Gastroesophageal sphincter (tissue), 4 donors: ENCODE measurements around the gene CEP72. TPM values are rescaled to one million over a fixed set of nuclear protein-coding genes. Genes with fewer than 3 reads are reported as not detected.

Experiments used
- ATAC-seq: fragments of 150-250 bp; one replicate; pipeline ENCODE4 v1.9.1; 2016; ENCODE audit warnings: mild to moderate bottlenecking, moderate library complexity
- H3K27ac ChIP-seq, 4 donors: fragments of 200-600 bp; sonication (generic) in 3 of 4; 1 replicate in 3 of 4; 2 replicates in 1 of 4; pipeline ENCODE4 v1.5.1; 2016 to 2019
- H3K27me3 ChIP-seq: fragments of 200-600 bp; sonication (generic); one replicate; pipeline ENCODE4 v1.5.1; 2019
- H3K36me3 ChIP-seq, 2 donors: fragments of 200-600 bp; sonication (generic); one replicate each; pipeline ENCODE4 v1.5.1; 2019; ENCODE audit warnings: control low read depth in 1 of 2
- H3K4me1 ChIP-seq, 3 donors: fragments of 200-600 bp; sonication (generic); 1 replicate in 2 of 3; 2 replicates in 1 of 3; pipeline ENCODE4 v1.5.1; 2016 to 2019; ENCODE audit warnings: control low read depth in 2 of 3
- H3K4me3 ChIP-seq, 2 donors: fragments of 200-600 bp; sonication (generic); one replicate each; pipeline ENCODE4 v1.5.1; 2019; ENCODE audit warnings: mild to moderate bottlenecking in 1 of 2, moderate library complexity in 1 of 2
- H3K9me3 ChIP-seq, 3 donors: fragments of 200-600 bp; sonication (generic); one replicate each; pipeline ENCODE4 v1.5.1; 2017 to 2019; ENCODE audit warnings: control low read depth in 2 of 3
- EP300 ChIP-seq: sonication (generic); formaldehyde crosslinking; IDR thresholded peaks from one replicate; pipeline ENCODE4 v1.6.1; 2017; ENCODE audit warnings: antibody characterized with exemption, mild to moderate bottlenecking
- POLR2A ChIP-seq, 2 donors: fragments of 450-650 bp; IDR thresholded peaks; one replicate each; pipeline ENCODE4 v1.6.1; 2017; ENCODE audit warnings: antibody characterized with exemption in 2 of 2, mild to moderate bottlenecking in 2 of 2, moderate library complexity in 1 of 2
- POLR2AphosphoS5 ChIP-seq: sonication (generic); formaldehyde crosslinking; IDR thresholded peaks from one replicate; pipeline ENCODE4 v1.6.1; 2017; ENCODE audit warnings: antibody characterized with exemption
- WGBS, 2 donors: methylation state at CpG; one replicate each; pipeline ENCODE4 v1.1.5; 2018; ENCODE audit warnings: low coverage in 1 of 2; 5-methylcytosine and 5-hydroxymethylcytosine counted together
- total RNA-seq, 4 donors: library from RNA; depleted of rRNA; stranded (reverse); fragments of >200 nt; gene quantifications; one replicate each; pipeline ENCODE4 v1.1.0, GENCODE V29; 2016
- TF ChIP-seq, protein P1 (sequence below), 4 experiments: fragments of 200-600 bp in 2 of 4; fragments of 450-650 bp in 2 of 4; sonication (generic) in 1 of 4; IDR thresholded peaks; one replicate each; pipeline ENCODE4 v1.5.1; 2017 to 2019; ENCODE audit warnings: antibody characterized with exemption in 4 of 4, mild to moderate bottlenecking in 2 of 4, moderate library complexity in 2 of 4

The CEP72 gene
- total RNA-seq, 4 donors from 2014 or later, result 2.1 to 8.7 (median 3.8) TPM

DNA sequence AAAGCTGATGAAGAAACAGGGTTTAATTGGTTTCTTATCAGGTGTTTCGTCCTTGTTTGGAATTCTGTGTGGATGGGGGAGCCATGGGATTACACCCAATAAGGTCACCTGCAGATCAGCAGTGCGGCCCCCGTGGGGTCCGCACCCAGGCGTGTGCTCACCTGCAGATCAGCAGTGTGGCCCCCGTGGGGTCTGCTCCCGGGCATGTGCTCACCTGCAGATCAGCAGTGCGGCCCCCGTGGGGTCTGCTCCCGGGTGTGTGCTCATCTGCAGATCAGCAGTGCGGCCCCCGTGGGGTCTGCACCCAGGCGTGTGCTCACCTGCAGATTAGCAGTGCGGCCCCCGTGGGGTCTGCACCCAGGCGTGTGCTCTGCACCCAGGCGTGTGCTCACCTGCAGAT lies 41.7 kb upstream of the CEP72 start:
- peaks cover 92% of the 10 kb centered on the region for H3K27me3 ChIP-seq

DNA sequence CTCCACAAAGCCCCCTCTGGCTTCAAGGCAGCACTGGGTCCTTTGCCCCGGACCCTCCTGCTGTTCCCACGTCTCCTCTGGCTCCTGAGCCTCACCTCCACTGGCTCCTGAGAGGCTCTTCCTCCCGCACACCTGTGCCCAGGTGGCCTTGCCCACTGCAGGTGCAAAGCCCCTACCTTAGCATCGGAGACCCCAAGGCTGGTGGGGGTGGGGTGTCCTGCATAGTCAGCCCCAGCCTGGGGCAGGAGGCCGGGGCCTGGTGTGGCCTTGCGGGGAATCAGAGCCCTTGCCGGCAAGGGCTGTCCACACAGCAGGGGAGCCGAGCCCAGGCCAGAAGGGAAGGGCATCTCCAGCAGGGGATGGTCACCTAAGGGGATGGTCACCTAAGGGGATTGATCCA lies 41.3 kb upstream of the CEP72 start:
- Histone ChIP-seq H3K27me3 (peaks cover 91% of the 10 kb centered on the region), H3K4me3 (no peak overlapping the region), H3K4me1 (peaks cover 0 to under 1% (median 0%) of the 10 kb centered on the region in 3 donors), H3K9me3 (peaks cover 0 to 15% (median 0%) of the 10 kb centered on the region in 3 donors), H3K27ac (no peak overlapping the region), H3K36me3 (no peaks in the 10 kb centered on the region)
- no CpG with 5 or more reads among the region's 8 CpGs for WGBS, 2 donors
- no peak for TF ChIP-seq EP300
- ATAC-seq, result no peak

More for the DNA sequence above, 41.7 kb upstream of the CEP72 start:
- Histone ChIP-seq H3K9me3 (peaks cover 0 to 11% (median 0%) of the 10 kb centered on the region in 3 donors), H3K36me3 (no peaks in the 10 kb centered on the region), H3K27ac (no peak overlapping the region), H3K4me1 (peaks cover 0 to 4% (median 0%) of the 10 kb centered on the region in 3 donors), H3K4me3 (no peak overlapping the region)
- no peak for ATAC-seq
- TF ChIP-seq EP300 (no peak), POLR2AphosphoS5 (no peak), POLR2A (IDR thresholded peaks at IDR 0.05) (no peak)
- TF ChIP-seq, protein P1, sequence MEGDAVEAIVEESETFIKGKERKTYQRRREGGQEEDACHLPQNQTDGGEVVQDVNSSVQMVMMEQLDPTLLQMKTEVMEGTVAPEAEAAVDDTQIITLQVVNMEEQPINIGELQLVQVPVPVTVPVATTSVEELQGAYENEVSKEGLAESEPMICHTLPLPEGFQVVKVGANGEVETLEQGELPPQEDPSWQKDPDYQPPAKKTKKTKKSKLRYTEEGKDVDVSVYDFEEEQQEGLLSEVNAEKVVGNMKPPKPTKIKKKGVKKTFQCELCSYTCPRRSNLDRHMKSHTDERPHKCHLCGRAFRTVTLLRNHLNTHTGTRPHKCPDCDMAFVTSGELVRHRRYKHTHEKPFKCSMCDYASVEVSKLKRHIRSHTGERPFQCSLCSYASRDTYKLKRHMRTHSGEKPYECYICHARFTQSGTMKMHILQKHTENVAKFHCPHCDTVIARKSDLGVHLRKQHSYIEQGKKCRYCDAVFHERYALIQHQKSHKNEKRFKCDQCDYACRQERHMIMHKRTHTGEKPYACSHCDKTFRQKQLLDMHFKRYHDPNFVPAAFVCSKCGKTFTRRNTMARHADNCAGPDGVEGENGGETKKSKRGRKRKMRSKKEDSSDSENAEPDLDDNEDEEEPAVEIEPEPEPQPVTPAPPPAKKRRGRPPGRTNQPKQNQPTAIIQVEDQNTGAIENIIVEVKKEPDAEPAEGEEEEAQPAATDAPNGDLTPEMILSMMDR (IDR thresholded peaks at IDR 0.05), result no peak
- 94% methylated on average over 3 of the region's 17 CpGs; no CpG with 5 or more reads in 1 of the 2 donors for WGBS, 2 donors

DNA sequence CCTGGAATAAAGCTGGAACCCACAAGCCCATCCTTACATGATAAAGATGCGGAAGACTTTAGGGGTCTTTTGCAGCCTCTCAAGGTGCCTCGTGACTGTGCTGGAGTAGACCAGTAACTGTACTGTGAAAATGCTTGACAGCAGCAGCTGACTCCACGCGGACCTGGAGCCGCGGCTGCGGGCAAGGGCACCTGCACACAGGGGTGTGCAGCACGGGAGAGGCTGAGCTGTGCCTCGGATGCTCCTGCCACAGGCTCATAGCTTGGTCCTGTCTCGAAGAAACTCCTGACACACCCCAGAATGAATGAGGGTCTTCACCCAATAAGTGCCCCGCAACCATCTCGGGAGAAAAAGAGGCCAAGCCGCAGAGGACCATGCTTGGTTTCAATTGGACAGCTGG lies 40.3 kb upstream of the CEP72 start:
- TF ChIP-seq, protein P1 (IDR thresholded peaks at IDR 0.05), result no peak
- TF ChIP-seq POLR2AphosphoS5, result no peak
- TF ChIP-seq EP300, result no peak
- no peak for TF ChIP-seq POLR2A (IDR thresholded peaks at IDR 0.05)
- peaks cover 91% of the 10 kb centered on the region for H3K27me3 ChIP-seq
- H3K36me3 ChIP-seq, result no peaks in the 10 kb centered on the region
- 72 to 88% methylated on average over 1 to 2 of the region's 13 CpGs for WGBS, 2 donors
- H3K4me3 ChIP-seq, result no peak overlapping the region
- no peak overlapping the region for H3K27ac ChIP-seq
- H3K9me3 ChIP-seq, result peaks cover 0 to 24% (median 0%) of the 10 kb centered on the region in 3 donors
- no peaks in the 10 kb centered on the region for H3K4me1 ChIP-seq
- no peak for ATAC-seq

DNA sequence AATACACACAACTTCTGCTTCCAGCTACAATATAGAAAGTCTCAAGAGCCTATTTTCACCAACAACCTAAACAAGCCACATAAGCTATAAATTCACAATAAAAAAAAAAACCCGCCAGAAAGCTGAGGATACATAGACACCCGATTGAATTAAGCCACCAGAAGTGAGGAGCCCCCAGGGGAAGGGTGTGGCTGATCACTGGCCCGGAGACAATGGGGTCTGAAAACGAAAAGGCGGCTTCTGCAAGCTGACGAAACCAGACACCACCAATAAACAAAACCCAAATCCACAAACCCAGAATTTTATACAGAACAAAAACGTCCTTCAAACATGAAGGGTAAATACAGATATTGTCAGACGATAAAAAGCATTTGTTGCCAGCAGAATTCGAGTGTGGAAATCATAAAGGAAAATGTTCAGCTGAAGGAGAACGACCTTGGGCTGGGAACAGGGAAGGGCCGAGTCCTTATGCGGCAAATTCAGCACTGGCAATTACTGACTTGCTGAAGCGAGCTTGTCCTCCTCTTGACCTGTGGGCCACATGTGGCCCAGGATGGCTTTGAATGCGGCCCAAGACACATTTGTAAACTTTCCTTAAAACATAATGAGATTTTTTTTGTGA lies 39.6 kb upstream of the CEP72 start:
- no peaks in the 10 kb centered on the region for H3K36me3 ChIP-seq
- H3K9me3 ChIP-seq, result peaks cover 0 to 27% (median 4%) of the 10 kb centered on the region in 3 donors
- TF ChIP-seq POLR2A (IDR thresholded peaks at IDR 0.05) (no peak), EP300 (no peak), POLR2AphosphoS5 (no peak)
- TF ChIP-seq, protein P1 (IDR thresholded peaks at IDR 0.05), result no peak
- H3K4me1 ChIP-seq, result no peaks in the 10 kb centered on the region
- H3K27me3 ChIP-seq, result peaks cover 91% of the 10 kb centered on the region
- H3K27ac ChIP-seq, result no peak overlapping the region
- 46 to 57% methylated on average over 10 to 13 of the region's 14 CpGs for WGBS, 2 donors
- ATAC-seq, result no peak
- no peak overlapping the region for H3K4me3 ChIP-seq

DNA sequence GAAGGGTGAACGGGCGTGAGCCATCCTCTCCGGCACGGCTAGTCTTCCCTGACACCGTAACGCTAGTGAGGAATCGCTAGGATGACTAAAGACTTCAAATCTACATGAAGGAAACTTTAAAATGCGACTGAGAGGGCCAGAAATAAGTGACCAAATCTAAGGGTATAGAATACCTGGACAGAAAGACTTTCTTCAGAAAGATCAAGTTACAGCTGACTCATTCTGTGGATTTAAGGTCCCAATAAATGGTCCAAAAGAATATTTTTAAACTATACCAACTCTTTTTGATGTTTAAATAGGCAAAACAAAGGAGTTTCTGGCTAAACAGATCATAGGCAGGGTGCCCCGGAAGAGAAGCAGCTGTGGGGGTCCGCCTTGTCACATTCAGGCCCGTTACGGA lies 38.9 kb upstream of the CEP72 start:
- WGBS, 2 donors, result 81 to 82% methylated on average over 8 to 9 of the region's 12 CpGs
- Histone ChIP-seq H3K27ac (no peak overlapping the region), H3K9me3 (peaks cover 0 to 33% (median 4%) of the 10 kb centered on the region in 3 donors), H3K4me1 (no peaks in the 10 kb centered on the region), H3K36me3 (no peaks in the 10 kb centered on the region), H3K4me3 (no peak overlapping the region), H3K27me3 (peaks cover 84% of the 10 kb centered on the region)
- TF ChIP-seq EP300, result no peak
- TF ChIP-seq POLR2AphosphoS5, result no peak
- TF ChIP-seq, protein P1 (IDR thresholded peaks at IDR 0.05), result no peak
- TF ChIP-seq POLR2A (IDR thresholded peaks at IDR 0.05), result no peak
- no peak for ATAC-seq
